NCI-H526 treated with DMSO at 0.1 percent for 48 hours (cell line): Measurements from ENCODE around the gene IQGAP1.

Source experiments
- DNase-seq: peaks from one replicate; lab custom pipeline; 2025; lab: John Stamatoyannopoulos, UW

IQGAP1 gene

GRCh38 chr15:90531147-90531546 is 143.1 kb downstream of the IQGAP1 start:
- DNase-seq = no peak

GRCh38 chr15:90535254-90535653 is 147.2 kb downstream of the IQGAP1 start:
- no peak for DNase-seq

- DNase-seq = no peak
These were observed 151.7 kb downstream of the IQGAP1 start for GRCh38 chr15:90539789-90540188.

- DNase-seq = no peak
These were observed 152.7 kb downstream of the IQGAP1 start for GRCh38 chr15:90540768-90541167.

- DNase-seq = no peak
These were observed 157.1 kb downstream of the IQGAP1 start for GRCh38 chr15:90545095-90545494.

GRCh38 chr15:90547540-90547939 is 159.5 kb downstream of the IQGAP1 start:
- no peak for DNase-seq

- DNase-seq = no peak
These were observed 162.9 kb downstream of the IQGAP1 start for GRCh38 chr15:90550919-90551318.
